Epidermal melanocyte (primary cell): ENCODE results near the gene KHDRBS1.
A peak's percentile ranks its signal among the peaks of the same experiment; 100 is the strongest.
"Not testable (repeated sequence)": the region's sequence is repeated elsewhere in the genome, so short reads cannot be mapped to it uniquely, and the experiment has no call there.

Source experiments
- DNase-seq: peaks from one replicate; pipeline ENCODE4 v3.0.0; 2011; ENCODE audit warnings: low spot score; ENCODE audit not compliant: insufficient read length

KHDRBS1 gene

GRCh38 chr1:32063261-32063681 is 49.6 kb downstream of the KHDRBS1 start:
- peak; percentile 31 for DNase-seq

DNA sequence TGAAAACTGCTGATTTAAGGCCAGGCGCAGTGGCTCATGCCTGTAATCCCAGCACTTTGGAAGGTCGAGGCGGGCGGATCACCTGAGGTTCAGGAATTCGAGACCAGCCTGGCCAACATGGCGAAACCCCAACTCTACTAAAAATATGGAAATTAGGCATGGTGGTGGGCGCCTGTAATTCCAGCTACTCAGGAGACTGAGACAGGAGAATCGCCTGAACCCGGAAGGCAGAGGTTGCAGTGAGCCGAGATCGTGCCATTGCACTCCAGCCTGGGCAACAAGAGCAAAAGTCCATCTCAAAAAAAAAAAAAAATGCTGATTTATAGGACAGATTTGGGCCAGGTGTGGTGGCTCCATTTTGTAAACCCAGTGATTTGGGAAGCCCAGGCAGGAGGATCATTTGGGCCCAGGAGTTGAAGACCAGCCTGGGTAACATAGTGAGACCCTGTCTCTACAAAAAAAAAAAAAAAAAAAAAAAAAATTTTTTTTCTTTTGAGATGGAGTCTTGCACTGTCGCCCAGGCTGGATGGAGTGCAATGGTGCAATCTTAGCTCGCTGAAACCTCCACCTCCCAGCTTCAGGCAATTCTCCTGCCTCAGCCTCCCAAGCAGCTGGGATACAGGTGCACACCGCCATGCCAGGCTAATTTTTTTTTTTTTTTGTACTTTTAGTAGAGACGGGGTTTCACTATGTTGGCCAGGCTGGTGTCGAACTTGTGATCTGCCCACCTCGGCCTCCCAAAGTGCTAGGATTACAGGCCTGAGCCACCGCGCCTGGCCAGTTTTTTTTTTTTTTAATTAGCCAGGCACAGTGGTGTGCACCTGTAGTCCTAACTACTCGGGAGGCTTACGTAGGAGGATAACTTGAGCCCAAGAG is 52.2 kb downstream of the KHDRBS1 start:
- not testable (repeated sequence) for DNase-seq

DNA sequence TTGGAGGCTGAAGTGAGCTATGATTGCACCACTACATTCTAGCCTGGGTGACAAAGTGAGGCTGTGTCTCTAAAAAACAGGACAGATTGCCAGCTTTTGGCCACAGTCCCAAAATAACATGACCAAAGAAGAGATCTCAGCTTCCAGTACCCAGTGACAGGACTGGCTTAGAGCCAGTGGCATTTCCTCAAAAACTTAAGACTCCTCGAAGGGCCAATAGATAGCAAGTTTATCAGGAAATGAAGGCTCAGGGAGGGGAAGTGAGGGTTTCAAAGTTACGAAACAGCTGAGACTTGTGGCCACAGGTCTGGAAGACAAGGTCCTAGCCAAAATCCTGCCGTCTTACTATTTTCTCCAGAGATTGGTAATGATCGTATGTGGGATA is 52.8 kb downstream of the KHDRBS1 start:
- no peak for DNase-seq

GRCh38 chr1:32068957-32069588 is 55.4 kb downstream of the KHDRBS1 start:
- DNase-seq = no peak

DNA sequence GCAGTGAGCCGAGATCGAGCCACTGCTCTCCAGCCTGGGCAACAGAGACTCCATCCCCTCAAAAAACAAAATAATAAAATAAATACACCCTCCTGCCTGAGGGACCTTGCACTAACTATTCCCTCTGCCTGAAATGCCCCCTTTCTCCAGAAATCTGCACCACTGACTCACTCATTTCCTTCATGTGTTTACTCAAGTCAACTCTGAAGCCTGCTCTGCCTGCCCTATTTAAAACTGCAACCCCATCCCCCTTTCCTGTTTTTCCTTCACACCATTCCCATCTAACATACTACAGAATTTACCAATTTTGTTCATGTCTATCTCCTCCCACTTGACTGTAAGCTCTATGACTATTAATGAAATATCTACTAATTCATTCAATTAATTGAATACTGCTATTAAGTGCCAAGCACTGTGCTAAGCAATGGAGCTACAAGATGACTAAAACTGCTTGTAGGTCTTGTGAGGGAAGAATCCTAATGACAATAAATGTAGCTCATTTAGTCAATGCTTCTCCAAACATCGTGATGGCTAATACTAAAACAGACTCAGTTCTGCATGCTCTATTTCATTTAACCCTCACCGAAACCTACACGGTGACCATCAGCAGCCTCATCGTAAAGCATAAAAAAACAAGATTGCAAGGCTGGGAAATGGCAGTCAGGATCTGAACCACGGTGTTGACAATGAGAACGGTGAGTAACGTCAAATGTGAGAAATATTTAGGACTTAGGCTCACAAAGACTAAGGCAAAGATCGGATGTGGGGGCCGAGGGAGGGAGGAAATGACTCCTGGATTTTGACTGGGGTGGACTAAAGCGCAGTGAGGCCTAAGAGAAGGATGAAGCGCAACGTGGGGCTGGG is 58.3 kb downstream of the KHDRBS1 start:
- DNase-seq = no peak

DNA sequence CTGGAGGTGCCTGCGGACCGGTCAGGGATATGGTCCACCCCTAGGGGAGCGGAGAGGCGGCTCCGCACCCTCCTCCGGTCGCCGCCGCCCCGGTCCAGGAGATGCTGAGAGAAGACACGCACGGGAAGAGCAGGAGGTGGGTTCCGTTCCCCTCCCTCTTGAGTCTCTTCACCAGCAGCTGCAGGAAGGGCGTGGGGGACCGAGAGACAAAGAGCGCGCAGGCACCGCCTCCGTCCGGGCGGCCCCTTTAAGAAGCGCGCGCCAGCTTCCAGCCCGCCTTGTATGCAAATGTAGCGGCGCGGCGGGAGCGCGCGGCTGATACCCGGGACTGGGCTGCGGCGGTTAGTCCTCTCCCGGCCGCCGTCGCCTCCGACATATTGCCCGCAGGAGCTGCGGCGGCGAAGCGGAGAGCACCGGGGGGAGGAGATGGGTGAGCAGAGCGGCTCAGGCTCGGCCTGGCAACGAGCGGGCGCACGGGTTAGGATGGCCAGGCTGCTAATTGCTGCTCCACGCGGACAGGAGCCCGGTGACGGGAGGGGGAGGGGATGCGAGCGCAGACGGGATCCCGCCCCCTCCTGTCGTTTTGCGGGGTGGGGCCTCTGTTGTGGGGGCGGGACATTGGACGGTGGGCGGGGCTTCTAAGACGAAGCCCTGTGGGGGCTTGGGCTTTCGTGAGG is 59.1 kb downstream of the KHDRBS1 start, which contains the start of gene TMEM39B:
Gene TMEM39B (plus strand): TSS at position 318 of the 677 bp plus-strand sequence. CDS start 109 bp downstream, at position 427.
- DNase-seq = peak; percentile 95

- DNase-seq = no peak
Measured at GRCh38 chr1:32073299-32074229, 59.9 kb downstream of the KHDRBS1 start.

GRCh38 chr1:32074841-32075240 is 61.2 kb downstream of the KHDRBS1 start:
- no peak for DNase-seq

DNA sequence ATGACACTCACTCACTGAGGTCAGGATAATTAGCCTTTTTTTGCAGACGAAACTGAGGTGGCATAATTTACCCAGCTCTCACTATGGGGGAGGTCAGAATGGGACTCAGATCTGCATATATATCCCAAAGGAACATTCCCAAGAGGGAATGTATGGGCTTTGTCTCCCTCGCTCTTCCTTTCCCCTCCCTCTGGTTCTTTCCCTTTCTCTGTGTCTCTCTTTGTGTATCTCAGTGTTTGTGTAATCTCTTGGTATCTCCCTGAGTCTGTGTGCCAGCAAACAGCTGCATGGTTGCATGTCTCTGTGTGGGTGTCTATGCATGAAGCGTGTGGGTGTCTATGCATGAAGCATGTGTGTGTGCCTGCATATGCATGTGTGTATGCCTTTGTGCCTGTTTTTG is 63.8 kb downstream of the KHDRBS1 start:
- no peak for DNase-seq

DNA sequence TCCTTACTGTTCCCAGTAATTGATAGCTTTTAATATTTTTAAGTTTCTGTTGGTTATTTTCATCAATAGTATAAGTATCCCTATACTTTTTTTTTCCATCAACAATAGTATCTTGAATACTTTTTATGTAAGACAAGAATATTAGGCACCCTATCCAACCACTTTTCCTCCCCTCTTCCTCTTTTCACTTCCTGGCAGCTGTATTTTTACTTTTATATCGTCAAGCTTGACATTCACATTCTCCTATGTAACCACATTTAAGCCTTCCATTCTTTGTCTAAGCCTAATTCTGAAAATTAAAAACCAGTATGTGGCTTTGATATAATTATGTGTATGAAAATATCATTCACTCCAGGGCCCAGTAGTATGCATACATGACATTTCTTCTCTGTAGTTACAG is 68.4 kb downstream of the KHDRBS1 start:
- DNase-seq = no peak

DNA sequence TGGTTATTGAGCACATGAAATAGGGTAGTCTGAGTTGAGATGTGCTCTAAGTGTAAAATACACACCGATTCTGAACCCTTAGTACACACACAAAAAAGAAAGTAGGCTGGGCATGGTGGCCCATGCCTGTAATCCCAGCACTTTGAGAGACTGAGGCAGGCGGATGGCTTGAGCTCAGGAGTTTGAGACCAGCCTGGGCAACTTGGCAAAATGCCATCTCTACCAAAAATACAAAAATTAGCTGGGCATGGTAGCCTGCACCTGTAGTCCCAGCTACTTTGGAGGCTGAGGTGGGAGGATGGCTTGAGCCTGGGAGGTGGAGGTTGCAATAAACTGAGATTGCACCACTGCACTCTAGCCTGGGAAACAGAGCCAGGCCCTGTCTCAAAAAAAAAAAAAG is 72.7 kb downstream of the KHDRBS1 start:
- not testable (repeated sequence) for DNase-seq

DNA sequence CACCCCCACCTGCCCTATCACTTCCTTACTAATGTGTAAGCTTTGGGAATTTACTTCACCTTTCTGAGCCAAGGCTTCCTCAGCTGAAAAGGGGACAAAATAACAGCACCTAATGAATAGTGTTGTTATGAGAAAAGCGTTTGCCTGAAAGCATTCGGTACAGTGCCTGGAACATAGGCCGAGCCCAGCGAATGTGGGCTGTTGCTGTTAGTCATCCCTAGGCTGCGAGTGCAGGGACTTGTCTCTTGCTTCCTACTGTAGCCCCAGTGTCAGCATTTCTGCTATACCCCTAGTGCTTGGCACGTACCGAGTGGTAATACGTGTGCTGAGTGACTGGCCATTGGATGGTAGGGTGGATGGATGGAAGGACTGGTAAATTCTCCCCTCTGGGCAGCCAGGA is 77.5 kb downstream of the KHDRBS1 start:
- no peak for DNase-seq

- DNase-seq = no peak
Measured at GRCh38 chr1:32091591-32091990, 77.9 kb downstream of the KHDRBS1 start.
